Spinal cord (tissue), 10 donors: ENCODE data around the gene AGRP. TPM values are rescaled to one million over a fixed set of nuclear protein-coding genes. Genes with fewer than 3 reads are reported as not detected.

Experiments used
- DNase-seq, 6 donors: peaks; one replicate each; pipeline versions ENCODE4 v3.0.0 to v3.0.0-alpha.2; 2013 to 2015; ENCODE audit warnings: low spot score in 6 of 6, low read depth in 4 of 6
- H3K27ac ChIP-seq: one replicate; pipeline ENCODE4 v1.5.1; 2013; ENCODE audit warnings: low read depth, low read length, control low read depth
- H3K27me3 ChIP-seq: one replicate; pipeline ENCODE4 v1.6.1; 2013; ENCODE audit warnings: low read length; ENCODE audit not compliant: control insufficient read depth, insufficient read depth
- H3K36me3 ChIP-seq: one replicate; pipeline ENCODE4 v1.6.1; 2013; ENCODE audit warnings: low read length; ENCODE audit not compliant: control insufficient read depth, insufficient read depth
- H3K4me1 ChIP-seq: one replicate; pipeline ENCODE4 v1.6.1; 2013; ENCODE audit warnings: low read length; ENCODE audit not compliant: control insufficient read depth, insufficient read depth
- H3K4me3 ChIP-seq: one replicate; pipeline ENCODE4 v1.5.1; 2013; ENCODE audit warnings: low read depth, low read length, control low read depth
- H3K9me3 ChIP-seq: one replicate; pipeline ENCODE4 v1.6.1; 2013; ENCODE audit warnings: low read length; ENCODE audit not compliant: control insufficient read depth, insufficient read depth
- WGBS: methylation state at CpG from one replicate; pipeline ENCODE4 v1.1.5; 2013; ENCODE audit warnings: missing lambda C conversion rate; ENCODE audit not compliant: insufficient coverage; 5-methylcytosine and 5-hydroxymethylcytosine counted together
- polyA plus RNA-seq, 2 donors: library from polyadenylated mRNA; unstranded; fragments of 120-200 nt; gene quantifications; one replicate each; pipeline ENCODE4 v1.2.1, GENCODE V29; 2013; ENCODE audit not compliant: insufficient read length in 2 of 2
- total RNA-seq, 2 donors: library from RNA; depleted of rRNA in 1 of 2; stranded (reverse); fragments of 120-200 nt in 1 of 2; fragments of >200 nt in 1 of 2; gene quantifications; one replicate each; pipeline versions ENCODE4 v1.2.3 to v1.2.4, GENCODE V29; 2013 to 2014
- donor health status: healthy.

The AGRP gene
- total and polyA plus RNA-seq, 4 donors, result 0.35 to 0.56 TPM; not detected in 2

- H3K4me1 ChIP-seq, result peaks cover 38% of the 10 kb centered on the region
- DNase-seq, result no peak
- 84% methylated on average over 18 of the region's 25 CpGs for WGBS
Observed at GRCh38 chr16:67482233-67482924, 968 bp downstream of the AGRP start.

GRCh38 chr16:67481561-67482232, 1.6 kb downstream of the AGRP start:
- Histone ChIP-seq H3K27ac (peak overlapping the region; percentile 91), H3K36me3 (peaks cover 34% of the 10 kb centered on the region), H3K27me3 (no peaks in the 10 kb centered on the region), H3K9me3 (no peaks in the 10 kb centered on the region), H3K4me1 (peaks cover 38% of the 10 kb centered on the region), H3K4me3 (peak overlapping the region; percentile 94)
- 17% methylated on average over 13 of the region's 17 CpGs for whole genome bisulfite sequencing
- peak in 3 of 6 donors; percentile 24 to 40 (median 31) for DNase-seq

More at GRCh38 chr16:67482233-67482924, 968 bp downstream of the AGRP start:
- Histone ChIP-seq H3K27ac (peak overlapping the region; percentile 91), H3K4me3 (peak overlapping the region; percentile 94), H3K9me3 (no peaks in the 10 kb centered on the region), H3K36me3 (peaks cover 35% of the 10 kb centered on the region), H3K27me3 (no peaks in the 10 kb centered on the region)

GRCh38 chr16:67480833-67481560, 2.4 kb downstream of the AGRP start, which contains the start of gene ATP6V0D1:
ATP6V0D1 (minus strand) TSS chr16:67481157; CDS start chr16:67481086, 71 bp downstream.
- WGBS, result 0% methylated on average over 56 of the region's 57 CpGs
- peaks cover 38% of the 10 kb centered on the region for H3K4me1 ChIP-seq
- H3K27ac ChIP-seq, result peak within 1 kb of the TSS; percentile 91
- no peaks in the 10 kb centered on the region for H3K27me3 ChIP-seq
- H3K36me3 ChIP-seq, result peaks cover 30% of the 10 kb centered on the region
- H3K4me3 ChIP-seq, result peak within 1 kb of the TSS; percentile 94
- no peaks in the 10 kb centered on the region for H3K9me3 ChIP-seq
- peak; percentile 96 to 99 (median 98) for DNase-seq

- peaks cover 4% of the 10 kb centered on the region for H3K36me3 ChIP-seq
- H3K27me3 ChIP-seq, result no peaks in the 10 kb centered on the region
- H3K27ac ChIP-seq, result no peak overlapping the region
- peaks cover 36% of the 10 kb centered on the region for H3K4me1 ChIP-seq
- no peak overlapping the region for H3K4me3 ChIP-seq
- H3K9me3 ChIP-seq, result no peaks in the 10 kb centered on the region
- 86% methylated on average over 1 of the region's 8 CpGs for WGBS
- no peak for DNase-seq
Observed at GRCh38 chr16:67477960-67478554, 5.3 kb downstream of the AGRP start.

GRCh38 chr16:67474551-67475455, 8.5 kb downstream of the AGRP start:
- H3K27ac ChIP-seq, result no peak overlapping the region
- H3K27me3 ChIP-seq, result no peaks in the 10 kb centered on the region
- peaks cover 21% of the 10 kb centered on the region for H3K4me1 ChIP-seq
- WGBS, result 90% methylated on average over 11 of the region's 11 CpGs
- no peaks in the 10 kb centered on the region for H3K9me3 ChIP-seq
- no peak overlapping the region for H3K4me3 ChIP-seq
- peaks cover 8% of the 10 kb centered on the region for H3K36me3 ChIP-seq
- DNase-seq, result no peak

GRCh38 chr16:67471758-67472384, 11.5 kb downstream of the AGRP start:
- 100% methylated on average over 5 of the region's 6 CpGs for WGBS
- Histone ChIP-seq H3K9me3 (no peaks in the 10 kb centered on the region), H3K4me1 (peaks cover 15% of the 10 kb centered on the region), H3K27me3 (no peaks in the 10 kb centered on the region), H3K4me3 (no peak overlapping the region), H3K36me3 (peaks cover 5% of the 10 kb centered on the region), H3K27ac (no peak overlapping the region)
- DNase-seq, result no peak

GRCh38 chr16:67470359-67470758, 13.0 kb downstream of the AGRP start:
- H3K4me1 ChIP-seq, result peaks cover 22% of the 10 kb centered on the region
- H3K27me3 ChIP-seq, result no peaks in the 10 kb centered on the region
- H3K36me3 ChIP-seq, result peaks cover 9% of the 10 kb centered on the region
- no peak overlapping the region for H3K4me3 ChIP-seq
- peak in 5 of 6 donors; percentile 58 to 91 (median 70) for DNase-seq
- 29% methylated on average over 7 of the region's 7 CpGs for WGBS
- H3K27ac ChIP-seq, result no peak overlapping the region
- H3K9me3 ChIP-seq, result no peaks in the 10 kb centered on the region

GRCh38 chr16:67468731-67469130, 14.6 kb downstream of the AGRP start:
- Histone ChIP-seq H3K4me3 (no peak overlapping the region), H3K27me3 (no peaks in the 10 kb centered on the region), H3K27ac (no peak overlapping the region), H3K36me3 (peaks cover 9% of the 10 kb centered on the region), H3K4me1 (peaks cover 36% of the 10 kb centered on the region), H3K9me3 (no peaks in the 10 kb centered on the region)
- WGBS, result 80% methylated on average over 3 of the region's 5 CpGs
- no peak for DNase-seq
